ENCODE results near the gene LRRC36. TPM values are rescaled to one million over a fixed set of nuclear protein-coding genes. Genes with fewer than 3 reads are reported as not detected.

The LRRC36 gene
- total and polyA plus RNA-seq, 2 experiments from 2014 or later = 1.2 TPM; not detected in 1

DNA sequence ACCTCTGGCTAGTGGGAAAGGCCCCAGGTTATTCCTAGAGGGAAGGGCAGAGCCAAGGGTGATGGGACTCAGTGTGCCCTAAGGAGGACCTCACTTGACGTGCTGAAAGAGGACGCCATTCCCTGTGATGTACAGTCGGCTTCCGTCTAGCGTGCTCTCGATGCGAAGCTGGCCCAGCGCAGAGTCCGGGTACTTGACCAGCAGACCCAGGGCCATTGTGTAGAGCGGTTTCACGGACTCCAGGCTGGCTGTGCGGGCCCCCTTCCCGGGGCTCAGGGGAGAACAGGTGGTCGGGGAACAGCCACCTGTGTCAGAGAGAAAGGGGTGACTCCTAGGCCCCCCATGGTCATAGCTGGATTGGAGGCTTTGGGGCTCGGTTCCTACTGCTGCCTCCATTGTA is 27.3 kb upstream of the LRRC36 start (continued):
- TF ChIP-seq, protein P1, sequence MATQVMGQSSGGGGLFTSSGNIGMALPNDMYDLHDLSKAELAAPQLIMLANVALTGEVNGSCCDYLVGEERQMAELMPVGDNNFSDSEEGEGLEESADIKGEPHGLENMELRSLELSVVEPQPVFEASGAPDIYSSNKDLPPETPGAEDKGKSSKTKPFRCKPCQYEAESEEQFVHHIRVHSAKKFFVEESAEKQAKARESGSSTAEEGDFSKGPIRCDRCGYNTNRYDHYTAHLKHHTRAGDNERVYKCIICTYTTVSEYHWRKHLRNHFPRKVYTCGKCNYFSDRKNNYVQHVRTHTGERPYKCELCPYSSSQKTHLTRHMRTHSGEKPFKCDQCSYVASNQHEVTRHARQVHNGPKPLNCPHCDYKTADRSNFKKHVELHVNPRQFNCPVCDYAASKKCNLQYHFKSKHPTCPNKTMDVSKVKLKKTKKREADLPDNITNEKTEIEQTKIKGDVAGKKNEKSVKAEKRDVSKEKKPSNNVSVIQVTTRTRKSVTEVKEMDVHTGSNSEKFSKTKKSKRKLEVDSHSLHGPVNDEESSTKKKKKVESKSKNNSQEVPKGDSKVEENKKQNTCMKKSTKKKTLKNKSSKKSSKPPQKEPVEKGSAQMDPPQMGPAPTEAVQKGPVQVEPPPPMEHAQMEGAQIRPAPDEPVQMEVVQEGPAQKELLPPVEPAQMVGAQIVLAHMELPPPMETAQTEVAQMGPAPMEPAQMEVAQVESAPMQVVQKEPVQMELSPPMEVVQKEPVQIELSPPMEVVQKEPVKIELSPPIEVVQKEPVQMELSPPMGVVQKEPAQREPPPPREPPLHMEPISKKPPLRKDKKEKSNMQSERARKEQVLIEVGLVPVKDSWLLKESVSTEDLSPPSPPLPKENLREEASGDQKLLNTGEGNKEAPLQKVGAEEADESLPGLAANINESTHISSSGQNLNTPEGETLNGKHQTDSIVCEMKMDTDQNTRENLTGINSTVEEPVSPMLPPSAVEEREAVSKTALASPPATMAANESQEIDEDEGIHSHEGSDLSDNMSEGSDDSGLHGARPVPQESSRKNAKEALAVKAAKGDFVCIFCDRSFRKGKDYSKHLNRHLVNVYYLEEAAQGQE (IDR thresholded peaks at IDR 0.05; ENCODE audit: unreplicated experiment) = no peak
- TF ChIP-seq NANOG (IDR thresholded peaks at IDR 0.05; ENCODE audit: borderline replicate concordance) = no peak

GRCh38 chr16:67301080-67301782 is 25.4 kb upstream of the LRRC36 start:
- no peak overlapping the region for H2AFZ ChIP-seq
- no peaks in the 10 kb centered on the region; the same call in 1 of the 2 replicates for H4K20me1 ChIP-seq (replicated peaks; ENCODE audit: insufficient read depth)
- H3K36me3 Mint-ChIP-seq (ENCODE audit: low read depth) = no peaks in the 10 kb centered on the region
- no peaks in the 10 kb centered on the region for H3K27me3 ChIP-seq (ENCODE audit: insufficient read depth)
- TF ChIP-seq ZNF331 (CRISPR knock-in tag; IDR thresholded peaks at IDR 0.05; ENCODE audit: low read depth) (no peak), POLR2AphosphoS5 (IDR thresholded peaks at IDR 0.05; ENCODE audit: low read depth) (no peak), EZH2phosphoT487 (IDR thresholded peaks at IDR 0.05; ENCODE audit: unreplicated experiment) (no peak), EZH2 (IDR thresholded peaks at IDR 0.05; ENCODE audit: low read depth, unreplicated experiment) (no peak), ZNF114 (CRISPR knock-in tag; IDR thresholded peaks at IDR 0.05) (no peak), CREB1 (CRISPR knock-in tag; IDR thresholded peaks at IDR 0.05; ENCODE audit: low read depth) (no peak), ZNF462 (CRISPR knock-in tag; IDR thresholded peaks at IDR 0.05) (no peak), STAT1 (IDR thresholded peaks at IDR 0.05; ENCODE audit: unreplicated experiment) (no peak)
- no peak for DNase-seq (ENCODE audit: low spot score)
- no peak overlapping the region for H3K27ac ChIP-seq (ENCODE audit: low read depth)
- no peaks in the 10 kb centered on the region for H3K9me3 Mint-ChIP-seq
- ATAC-seq = no peak
- H3K4me1 ChIP-seq (ENCODE audit: insufficient read depth) = no peaks in the 10 kb centered on the region
- H3K4me3 ChIP-seq = no peak overlapping the region
- H3K79me2 ChIP-seq (replicated peaks; ENCODE audit: insufficient read depth) = no peaks in the 10 kb centered on the region
- H3K4me2 ChIP-seq = no peak overlapping the region
- no peaks in the 10 kb centered on the region for H3K4me1 Mint-ChIP-seq
- peaks cover 18% of the 10 kb centered on the region for H3K27me3 Mint-ChIP-seq (ENCODE audit: insufficient read depth, low read depth, poor library complexity)
- no peaks in the 10 kb centered on the region for H3K36me3 ChIP-seq (ENCODE audit: insufficient read depth)
- no peaks in the 10 kb centered on the region for H3K9me2 ChIP-seq (ENCODE audit: insufficient read depth)
- H3F3A ChIP-seq (replicated peaks; ENCODE audit: low read depth) = no peaks in the 10 kb centered on the region
- H3K4me3 Mint-ChIP-seq = no peak overlapping the region
- no peak overlapping the region for H3K27ac Mint-ChIP-seq
